Stimulated activated CD4-positive, alpha-beta T cell treated with anti-CD3 and anti-CD28 coated beads, Interleukin-15, amount 100 ng/mL, for 48 hours (primary cell): ENCODE results near the gene C11orf58.

Experiments
- DNase-seq, 2 donors: peaks; one replicate each; pipeline ENCODE4 v3.0.0-alpha.2; 2020; ENCODE audit warnings: low read depth in 2 of 2

Gene C11orf58

DNA sequence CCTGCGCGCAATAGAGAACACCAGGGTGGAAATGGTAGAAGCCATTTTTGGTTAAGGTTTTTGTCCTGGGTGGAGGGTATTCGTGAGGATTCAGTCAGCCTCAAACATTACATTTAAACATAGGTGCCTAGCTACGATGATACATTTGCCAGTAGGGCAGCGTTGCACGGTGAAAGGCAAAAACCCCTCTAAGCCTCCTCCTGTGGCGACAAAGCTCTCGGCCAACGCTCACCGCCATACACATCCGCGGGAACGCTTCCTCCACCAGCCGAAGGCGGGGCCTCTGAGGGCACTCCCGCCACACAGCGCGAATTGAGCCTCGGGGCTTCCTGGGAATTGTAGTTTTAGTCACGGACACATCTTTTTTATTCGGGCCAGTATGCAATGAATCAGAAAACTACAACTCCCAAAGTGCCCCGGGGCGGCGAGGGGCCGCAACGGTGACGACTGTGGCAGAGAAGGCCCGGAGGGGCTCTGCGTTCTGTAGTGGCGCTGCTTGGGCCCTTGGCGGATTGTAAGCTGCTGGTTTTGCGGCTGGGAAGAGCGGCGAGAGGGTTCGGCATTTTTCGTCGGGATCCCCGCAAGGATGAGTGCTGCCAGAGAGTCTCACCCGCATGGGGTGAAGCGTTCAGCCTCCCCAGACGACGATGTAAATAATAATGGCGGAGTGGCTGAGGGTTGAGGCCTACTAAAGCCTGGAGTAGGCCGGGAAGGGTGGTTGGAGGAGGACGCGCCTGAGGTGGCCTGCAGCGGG lies at the start of gene C11orf58:
Gene C11orf58 (plus strand): TSS at position 455 of the 754 bp plus-strand sequence. CDS start 132 bp downstream, at position 587.
- DNase-seq: peak; percentile 89

DNA sequence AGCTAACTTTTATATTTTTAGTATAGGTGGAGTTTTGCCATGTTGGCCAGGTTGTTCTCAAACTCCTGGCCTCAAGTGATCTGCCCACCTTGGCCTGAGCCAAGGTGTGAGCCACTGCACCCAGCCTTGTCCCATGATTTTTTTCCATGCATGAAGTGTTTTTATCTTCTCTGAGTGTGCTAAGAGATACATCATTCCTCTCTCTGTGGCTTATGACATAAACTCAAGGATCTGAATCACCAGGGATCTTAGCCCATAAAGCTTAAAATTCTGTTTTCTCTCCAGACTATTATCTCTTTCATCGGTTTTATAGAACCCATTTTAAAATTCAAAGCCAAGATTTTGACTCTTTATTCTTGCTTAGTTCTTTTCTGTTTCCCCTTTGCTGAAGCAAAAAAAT lies 48.4 kb upstream of the C11orf58 start:
- no peak for DNase-seq

DNA sequence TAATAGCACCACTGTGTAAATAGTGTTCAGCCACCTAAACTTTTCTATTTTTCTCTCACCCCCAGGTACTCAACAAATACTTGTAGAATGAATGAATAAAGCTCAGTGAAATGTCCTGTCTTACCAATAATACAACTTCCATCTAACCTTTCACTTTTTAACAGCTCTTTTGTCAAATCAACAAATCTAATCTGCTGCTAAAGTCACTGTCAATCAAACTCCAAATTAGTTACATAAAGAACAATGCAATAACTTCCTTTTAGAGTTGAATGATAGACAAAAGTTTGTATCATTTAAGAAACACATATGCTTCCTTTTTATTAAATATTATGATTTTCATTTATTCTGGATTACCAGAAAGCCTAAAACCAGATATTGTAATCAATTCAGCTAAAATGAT lies 34.7 kb upstream of the C11orf58 start:
- DNase-seq: no peak

DNA sequence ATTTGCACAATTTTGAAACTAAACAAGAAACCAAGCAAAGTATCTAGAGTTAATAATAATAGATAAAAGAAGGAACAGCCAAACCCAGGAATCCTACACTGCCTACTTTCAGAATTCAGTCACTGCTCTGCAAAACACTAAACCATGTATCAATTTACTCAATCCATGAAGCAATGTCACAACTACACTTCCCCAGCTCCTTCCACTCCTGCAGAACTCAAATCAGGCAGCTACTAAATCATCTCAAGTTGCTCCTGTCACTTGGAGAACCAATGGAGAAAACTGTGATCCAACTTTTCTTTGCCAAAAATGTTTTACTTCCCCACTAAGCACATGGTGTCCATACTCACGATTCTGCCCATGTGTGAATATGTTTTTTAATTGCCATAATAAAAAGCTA lies 24.9 kb upstream of the C11orf58 start:
- DNase-seq: no peak

DNA sequence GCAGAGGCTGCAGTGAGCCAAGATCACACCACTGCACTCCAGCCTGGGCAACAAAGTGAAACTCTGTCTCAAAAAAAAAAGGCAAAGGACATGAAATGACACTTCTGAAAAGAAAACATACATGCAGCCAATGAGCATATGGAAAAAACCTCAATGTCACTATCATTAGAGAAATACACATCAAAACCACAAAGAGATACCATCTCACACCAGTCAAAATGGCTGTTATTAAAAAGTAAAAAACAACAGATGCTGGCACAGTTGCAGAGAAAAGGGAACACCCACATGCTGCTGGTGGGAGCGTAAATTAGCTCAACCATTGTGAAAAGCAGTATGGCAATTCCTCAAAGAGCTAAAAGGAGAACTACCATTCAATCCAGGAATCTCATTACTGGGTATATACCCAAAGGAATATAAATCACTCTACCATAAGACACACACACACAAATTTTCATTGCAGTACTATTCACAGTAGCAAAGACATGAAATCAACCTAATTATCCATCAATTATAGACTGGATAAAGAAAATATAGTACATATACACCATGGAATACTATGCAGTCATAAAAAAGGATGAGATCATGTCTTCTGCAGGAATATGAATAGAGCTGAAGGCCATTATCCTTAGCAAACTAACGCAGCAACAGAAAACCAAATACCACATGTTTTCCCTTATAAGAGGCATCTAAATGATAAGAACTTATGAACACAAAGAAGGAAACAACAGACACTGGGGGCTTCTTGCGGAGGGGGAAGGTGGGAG lies 15.7 kb upstream of the C11orf58 start:
- DNase-seq: no peak

DNA sequence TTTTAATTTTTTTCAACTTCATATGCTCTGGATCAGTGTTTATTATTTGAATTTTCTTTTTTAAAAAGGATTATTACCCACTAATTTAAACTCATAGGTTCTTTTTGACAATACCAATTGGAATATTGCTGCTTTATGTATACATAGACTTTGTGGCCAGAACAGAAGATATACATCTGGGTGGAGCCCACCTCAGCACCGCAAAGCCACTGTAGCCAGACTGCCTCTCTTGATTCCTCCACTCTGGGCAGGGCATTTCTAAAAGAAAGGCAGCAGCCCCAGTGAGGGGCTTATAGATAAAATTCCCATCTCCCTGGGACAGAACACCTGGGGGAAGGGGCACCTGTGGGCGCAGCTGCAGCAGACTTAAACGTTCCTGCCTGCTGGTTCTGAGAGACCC lies 10.6 kb upstream of the C11orf58 start:
- DNase-seq: no peak

DNA sequence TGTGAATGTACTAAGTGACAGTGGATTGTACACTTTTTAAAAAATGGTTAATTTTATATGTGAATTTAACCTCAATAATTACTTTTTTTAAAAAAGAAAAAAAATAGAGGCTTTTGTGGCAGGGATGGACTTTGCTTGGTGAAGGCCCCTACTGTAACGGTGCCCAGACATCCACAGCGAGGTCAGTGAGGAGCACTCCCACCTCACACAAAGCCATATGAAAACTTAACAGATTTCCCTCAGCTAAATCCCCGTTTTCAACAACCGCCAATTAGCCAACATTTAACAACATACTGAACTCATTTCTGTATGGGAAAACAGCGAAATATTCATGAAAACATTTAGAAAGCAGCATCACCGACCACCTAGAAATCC lies 642 bp upstream of the C11orf58 start:
- DNase-seq: no peak

DNA sequence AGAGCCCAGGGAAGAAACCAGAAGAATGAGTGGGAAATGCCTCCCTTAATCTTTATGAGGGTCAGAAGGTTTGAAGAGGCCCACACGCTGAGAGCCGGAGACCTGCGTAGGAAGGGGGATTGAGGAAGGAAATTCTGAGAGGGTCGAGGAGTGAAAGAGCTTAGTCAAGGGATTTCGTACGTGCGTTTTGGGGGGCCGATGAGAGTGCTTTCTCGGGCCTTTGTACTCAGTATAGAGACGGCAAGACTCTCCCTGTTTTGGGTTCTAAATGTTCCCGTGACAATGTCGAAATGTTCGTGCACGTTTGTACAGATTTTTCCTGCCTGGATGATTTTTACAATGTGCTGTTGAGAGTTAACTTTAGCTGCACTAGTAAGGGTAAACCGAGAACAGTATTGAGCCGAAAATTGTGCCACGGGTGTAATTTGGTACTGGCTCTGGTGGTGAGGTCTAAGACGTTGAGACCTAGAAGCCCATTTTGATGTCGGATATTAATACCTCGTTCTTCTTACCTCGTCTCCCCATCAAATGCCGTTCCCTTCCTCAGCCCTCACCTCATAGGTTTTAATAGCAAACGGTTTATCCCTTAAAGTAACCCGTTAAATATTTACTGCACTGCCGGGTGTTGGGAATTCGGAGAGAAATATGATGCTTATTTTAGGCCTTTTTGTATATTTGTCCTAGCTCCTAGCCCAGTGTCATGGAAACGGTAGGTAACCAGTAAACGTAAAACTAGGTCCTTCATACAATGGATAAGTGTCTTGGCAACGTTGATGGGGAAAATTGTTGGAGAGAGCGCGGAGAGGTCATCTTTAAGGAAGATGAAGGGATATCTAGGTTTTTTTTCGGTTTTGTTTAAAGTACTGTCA lies 734 bp downstream of the C11orf58 start:
- no peak for DNase-seq

DNA sequence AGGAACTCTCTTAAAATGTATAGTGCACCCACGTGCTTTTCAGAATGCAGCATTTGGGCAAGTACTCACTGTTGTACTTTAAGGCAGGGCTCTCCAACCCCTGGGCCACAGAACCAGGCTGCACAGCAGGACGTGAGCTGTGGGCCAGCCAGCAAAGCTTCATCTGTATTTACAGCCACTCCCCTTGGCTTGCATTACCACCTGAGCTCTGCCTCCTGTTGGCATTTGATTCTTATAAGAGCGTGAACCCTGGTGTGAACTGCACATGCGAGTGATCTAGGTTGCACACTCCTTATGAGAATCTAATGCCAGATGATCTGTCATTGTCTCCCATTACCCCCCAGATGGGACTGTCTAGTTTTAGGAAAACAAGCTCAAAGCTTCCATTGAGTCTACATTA lies 3.0 kb downstream of the C11orf58 start:
- no peak for DNase-seq

DNA sequence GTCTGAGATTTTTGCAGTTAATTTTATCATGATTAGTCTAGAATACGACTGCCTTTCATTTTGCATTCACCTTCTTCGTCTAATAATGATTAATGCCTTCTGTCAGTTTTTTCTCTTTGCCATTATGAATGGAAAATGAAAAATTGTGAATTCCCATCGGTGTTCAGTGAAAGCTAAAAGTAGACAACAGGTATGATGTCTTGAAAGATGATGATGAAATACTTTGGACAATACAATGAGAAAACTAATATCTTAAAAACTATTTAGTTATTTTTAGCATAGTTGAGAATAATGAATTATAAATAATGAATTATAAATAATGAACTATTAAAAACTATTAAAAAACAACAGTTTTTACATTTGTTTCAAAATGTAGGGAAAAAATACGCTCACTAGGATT lies 5.0 kb downstream of the C11orf58 start:
- no peak for DNase-seq

DNA sequence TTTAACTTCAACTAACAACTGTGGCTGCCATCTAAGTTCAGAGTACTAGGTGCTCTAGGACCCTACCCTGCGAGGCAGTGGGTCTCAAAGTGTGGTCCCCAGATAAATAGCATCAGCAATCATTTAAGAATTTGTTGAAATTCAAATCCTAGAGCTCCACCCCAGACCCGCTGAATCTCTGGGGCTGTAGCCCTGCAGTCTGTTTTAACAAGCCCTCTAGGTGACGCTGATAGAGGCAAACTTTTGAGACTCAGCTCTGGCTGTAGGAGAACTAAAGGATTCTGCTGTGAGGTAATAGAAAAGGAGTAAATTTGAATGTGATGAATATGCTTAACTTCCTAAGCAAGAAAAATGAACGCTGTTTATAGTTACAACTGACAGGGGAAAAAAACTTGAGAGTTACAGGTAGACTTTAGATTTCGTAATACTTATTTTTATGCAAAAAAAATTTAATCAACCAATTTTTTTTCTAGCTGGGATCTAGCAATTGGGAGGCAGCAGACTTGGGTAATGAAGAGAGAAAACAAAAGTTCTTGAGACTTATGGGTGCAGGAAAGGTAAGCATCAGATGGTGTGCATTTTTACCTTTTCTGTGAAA lies 5.8 kb downstream of the C11orf58 start:
- DNase-seq: no peak

DNA sequence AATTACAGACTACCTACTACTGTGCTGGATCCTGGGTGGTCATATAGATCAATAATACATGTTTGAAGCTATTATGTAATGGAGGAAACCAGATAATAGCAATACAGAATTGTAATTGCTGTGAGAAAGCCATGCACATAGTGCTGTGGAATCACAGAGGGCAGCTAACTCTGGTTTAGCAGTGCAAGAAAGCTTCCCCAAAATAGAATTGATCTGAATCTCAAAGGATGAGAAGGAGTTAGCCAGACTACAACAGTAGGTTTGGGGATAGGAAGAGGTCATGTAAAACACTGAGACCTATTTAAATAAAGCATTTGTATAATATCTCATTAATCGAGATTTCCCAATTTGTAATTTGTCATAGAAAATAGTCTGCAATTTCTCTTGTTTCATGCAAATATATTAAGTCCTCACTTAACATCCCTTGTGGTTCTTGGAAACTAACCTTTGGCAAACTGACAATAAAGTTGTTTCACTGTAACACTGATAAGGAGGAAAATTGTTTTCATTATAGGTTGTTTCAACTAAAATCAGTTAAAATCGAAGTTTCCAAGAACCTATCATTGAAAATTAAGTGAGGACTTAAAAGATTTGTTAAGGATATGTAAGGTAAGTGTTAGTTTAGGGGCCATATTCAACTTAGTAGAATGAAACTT lies 7.6 kb downstream of the C11orf58 start:
- no peak for DNase-seq

DNA sequence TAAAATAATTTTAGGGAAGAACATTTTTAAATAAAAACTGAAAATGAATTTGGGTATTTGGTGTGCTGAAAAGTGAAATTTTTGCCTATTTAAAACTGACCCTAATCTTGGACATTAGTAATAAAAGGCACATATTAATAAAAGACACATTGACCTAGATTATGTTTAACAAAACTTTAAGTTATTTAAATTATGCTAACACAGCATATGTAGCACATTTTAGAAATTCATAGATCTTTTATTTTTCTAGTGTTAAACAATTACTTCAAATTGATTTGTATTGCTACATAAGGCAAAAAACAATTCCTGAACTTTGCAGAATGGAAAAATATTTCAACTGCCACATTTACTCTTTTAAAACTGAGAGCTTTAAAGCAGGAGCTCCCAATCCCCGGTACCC lies 10.6 kb downstream of the C11orf58 start:
- DNase-seq: no peak

DNA sequence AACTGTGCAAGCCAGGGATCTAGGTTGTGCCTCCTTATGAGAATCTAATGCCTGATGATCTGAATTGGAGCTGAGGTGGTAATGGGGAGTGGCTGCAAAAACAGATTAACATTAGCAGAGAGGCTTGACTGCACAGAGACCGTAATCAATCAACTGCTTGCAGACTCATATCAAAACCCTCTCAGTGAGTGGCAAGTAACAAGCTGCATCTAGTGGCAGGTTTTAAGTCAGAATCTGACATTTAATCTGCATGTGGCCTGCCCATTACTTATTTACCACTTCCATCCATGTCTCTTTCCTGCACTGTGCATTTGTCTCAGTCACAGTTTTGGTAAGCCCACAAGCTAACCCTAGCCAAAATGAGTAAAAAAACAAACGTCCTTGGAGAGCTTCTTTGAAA lies 11.2 kb downstream of the C11orf58 start:
- no peak for DNase-seq

DNA sequence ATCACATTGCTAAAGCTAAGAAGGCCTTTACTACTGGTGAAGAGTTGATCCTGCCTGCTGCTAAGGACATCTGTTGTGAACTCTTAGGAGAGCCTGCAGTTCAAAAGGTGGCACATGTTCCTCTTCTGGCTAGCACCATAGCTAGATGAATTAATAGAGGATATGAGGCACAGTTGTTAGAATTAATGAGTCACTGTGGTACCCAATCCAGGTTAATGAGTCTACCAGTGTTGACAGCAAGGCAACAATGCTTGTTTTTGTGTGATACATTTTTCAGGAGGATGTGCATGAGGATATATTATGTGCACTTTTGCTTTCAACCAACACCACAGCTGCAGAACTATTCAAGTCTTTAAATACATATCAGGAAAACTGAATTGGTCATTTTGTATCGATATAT lies 12.0 kb downstream of the C11orf58 start:
- DNase-seq: no peak

DNA sequence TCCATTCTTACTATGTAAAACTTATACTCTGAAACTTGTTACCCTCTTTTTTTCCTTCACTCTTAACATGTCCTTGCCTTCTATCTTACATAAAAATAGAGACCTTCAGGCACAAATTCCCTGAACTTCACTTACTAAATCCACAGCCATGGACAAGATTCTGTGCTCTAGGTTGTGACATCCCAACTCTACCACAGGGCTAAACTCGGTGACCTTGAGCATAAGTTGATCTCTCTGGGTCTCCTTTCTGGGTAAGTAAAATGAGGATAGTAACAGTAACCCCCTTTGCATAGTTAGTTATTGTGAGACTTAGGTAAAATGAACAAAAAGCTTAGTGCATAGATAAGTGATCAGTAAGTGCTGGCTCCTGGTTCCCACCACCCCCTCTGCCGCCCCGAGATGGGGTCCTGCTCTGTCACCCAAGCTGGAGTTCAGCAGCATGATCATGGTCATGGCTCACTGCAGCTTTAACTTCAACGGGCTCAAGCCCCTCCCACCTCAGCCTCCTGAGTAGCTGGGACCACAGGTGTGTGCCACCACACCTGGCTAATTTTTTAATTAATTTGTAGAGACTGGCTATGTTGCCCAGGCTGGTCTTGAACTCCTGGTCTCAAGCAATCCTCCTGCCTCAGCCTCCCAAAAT lies 20.1 kb downstream of the C11orf58 start:
- DNase-seq: no peak

DNA sequence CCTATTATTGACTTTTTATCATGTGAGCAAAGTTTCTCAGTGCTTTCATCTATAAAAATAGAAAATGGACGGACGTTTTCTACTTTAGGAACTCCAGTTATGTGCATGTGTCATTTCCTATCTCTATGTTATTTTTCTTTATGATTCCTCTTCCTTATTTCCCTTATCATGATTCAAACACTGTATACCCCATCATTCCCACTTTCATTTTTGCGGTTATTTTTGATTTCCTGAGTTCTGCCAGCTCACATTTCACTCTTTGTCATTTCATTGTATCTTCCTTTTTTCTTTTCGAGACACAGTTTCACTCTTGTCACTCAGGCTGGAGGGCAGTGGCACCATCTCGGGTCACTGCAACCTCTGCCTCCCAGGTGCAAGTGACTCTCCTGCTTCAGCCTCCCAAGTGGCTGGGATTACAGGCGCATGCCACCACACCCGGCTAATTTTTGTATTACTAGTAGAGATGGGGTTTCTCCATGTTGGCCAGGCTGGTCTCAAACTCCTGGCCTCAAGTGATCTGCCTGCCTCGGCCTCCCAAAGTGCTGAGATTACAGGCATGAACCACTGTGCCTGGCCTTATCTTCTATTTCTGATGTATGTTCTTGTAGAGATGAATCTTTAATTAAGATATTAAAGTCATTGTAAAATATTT lies 21.5 kb downstream of the C11orf58 start:
- DNase-seq: no peak

DNA sequence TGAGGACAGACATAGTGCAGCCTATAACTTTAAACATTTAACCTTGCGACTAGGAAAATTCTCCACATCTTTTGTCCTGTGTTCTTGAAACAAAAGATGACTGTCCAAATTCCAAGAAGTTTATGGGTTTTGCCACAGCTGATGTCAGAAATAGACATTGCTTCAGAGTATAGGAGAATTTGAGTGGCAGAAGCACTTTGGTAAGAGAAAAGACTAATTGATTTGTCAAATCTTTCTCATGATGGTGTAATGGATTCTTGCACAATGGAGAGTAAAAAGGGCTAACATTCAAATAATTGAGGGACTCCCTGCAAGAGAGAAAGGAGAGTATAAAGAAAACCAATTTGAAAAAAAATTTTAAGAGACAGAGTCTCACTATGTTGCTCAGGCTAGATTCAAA lies 25.3 kb downstream of the C11orf58 start:
- no peak for DNase-seq

DNA sequence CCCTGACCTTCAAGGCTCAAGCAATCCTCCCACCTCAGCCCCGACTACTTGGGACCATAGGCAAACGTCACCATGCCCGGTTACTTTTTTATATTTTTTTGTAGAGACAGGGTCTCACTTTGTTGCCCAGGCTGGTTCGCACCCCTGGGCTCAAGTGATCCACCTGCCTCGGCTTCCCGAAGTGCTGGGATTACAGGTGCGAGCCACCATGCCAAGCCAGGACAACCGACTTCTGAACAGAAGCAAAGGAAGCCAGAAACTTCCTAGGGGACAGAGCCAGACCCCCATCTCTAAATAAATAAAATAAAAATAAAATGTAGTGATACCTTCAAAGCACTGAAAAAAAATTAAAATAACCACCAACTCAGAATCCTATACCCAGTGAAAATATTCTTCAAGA lies 26.4 kb downstream of the C11orf58 start:
- DNase-seq: no peak

DNA sequence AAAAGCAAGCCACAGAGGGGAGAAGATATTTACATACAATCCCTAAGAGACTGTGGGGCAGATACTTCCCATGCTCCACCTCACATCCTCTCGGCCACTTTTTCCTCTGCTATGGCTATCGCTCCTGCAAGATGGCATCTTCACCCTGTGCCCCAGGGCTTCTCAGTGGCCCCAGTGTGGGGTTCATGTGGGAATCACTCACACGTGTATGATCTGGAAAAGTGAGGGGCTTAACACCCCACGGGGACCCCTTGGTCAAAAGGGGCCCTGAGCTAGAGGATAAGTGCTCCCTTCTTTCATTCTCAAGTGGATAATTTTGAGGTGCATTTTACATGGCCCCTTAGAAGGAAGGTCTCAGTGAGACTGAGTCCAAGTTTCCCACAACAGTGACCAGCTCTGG lies 28.7 kb downstream of the C11orf58 start:
- no peak for DNase-seq

DNA sequence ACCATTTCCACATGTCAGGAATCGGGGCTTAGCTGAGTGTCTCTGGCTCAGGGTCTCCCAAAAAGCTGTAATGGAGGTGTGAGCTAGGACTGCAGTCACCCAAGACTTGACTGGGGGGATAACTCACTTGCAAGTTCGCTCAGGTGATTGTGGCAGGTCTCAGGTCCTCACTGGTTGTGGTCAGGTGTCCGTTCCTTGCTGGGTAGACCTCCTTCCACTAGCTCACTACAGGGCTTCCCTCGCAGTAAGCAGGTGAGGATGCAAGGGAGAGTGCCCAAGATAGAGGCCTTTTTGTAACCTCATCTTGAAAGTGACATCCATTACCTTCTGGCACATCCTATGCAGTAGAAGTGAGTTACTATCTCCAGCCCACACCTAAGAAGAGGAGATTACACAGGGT lies 29.5 kb downstream of the C11orf58 start:
- DNase-seq: no peak
